ENCODE results near the gene AGER. TPM values are rescaled to one million over a fixed set of nuclear protein-coding genes. Genes with fewer than 3 reads are reported as not detected.
A peak's percentile ranks its signal among the peaks of the same experiment; 100 is the strongest.

Gene AGER
- total RNA-seq, 6 donors from 2014 or later, result 543 to 2,806 (median 1,294) TPM

GRCh38 chr6:32182555-32182981 lies 1.5 kb downstream of the AGER start:
- Histone ChIP-seq H3K27ac (peak overlapping the region; percentile 72 to 98 (median 95)), H3K9me3 (no peaks in the 10 kb centered on the region), H3K4me3 (peak overlapping the region in 3 of 4 donors; percentile 18 to 41 (median 20)), H3K27me3 (no peaks in the 10 kb centered on the region), H3K4me1 (peaks cover 43 to 62% (median 54%) of the 10 kb centered on the region in 4 donors), H3K36me3 (peaks cover 7 to 53% (median 32%) of the 10 kb centered on the region in 4 donors)
- TF ChIP-seq CTCF (IDR thresholded peaks at IDR 0.05) (no peak), POLR2A (IDR thresholded peaks at IDR 0.05) (no peak), EP300 (IDR thresholded peaks at IDR 0.05) (no peak), POLR2AphosphoS5 (IDR thresholded peaks at IDR 0.05) (no peak)
- ATAC-seq (ENCODE audit: low FRiP score in 2 of 2), result no peak
- DNase-seq, result peak in 1 of 2 donors; percentile 52
- 82 to 92% methylated on average over 10 of the region's 10 CpGs for WGBS, 2 donors

GRCh38 chr6:32181915-32182529 lies 2.0 kb downstream of the AGER start:
- Histone ChIP-seq H3K36me3 (peaks cover 7 to 48% (median 29%) of the 10 kb centered on the region in 4 donors), H3K4me3 (peak overlapping the region in 2 of 4 donors; percentile 20 to 41), H3K27me3 (no peaks in the 10 kb centered on the region), H3K9me3 (no peaks in the 10 kb centered on the region), H3K27ac (peak overlapping the region; percentile 72 to 98 (median 95)), H3K4me1 (peaks cover 38 to 61% (median 52%) of the 10 kb centered on the region in 4 donors)
- no peak for TF ChIP-seq CTCF (IDR thresholded peaks at IDR 0.05)
- no peak for TF ChIP-seq POLR2AphosphoS5 (IDR thresholded peaks at IDR 0.05)
- TF ChIP-seq POLR2A (IDR thresholded peaks at IDR 0.05), result no peak
- TF ChIP-seq EP300 (IDR thresholded peaks at IDR 0.05), result no peak
- 82 to 83% methylated on average over 10 of the region's 10 CpGs for WGBS, 2 donors
- DNase-seq, result peak in 1 of 2 donors; percentile 33
- ATAC-seq (ENCODE audit: low FRiP score in 2 of 2), result no peak

GRCh38 chr6:32181148-32181702 lies 2.8 kb downstream of the AGER start:
- Histone ChIP-seq H3K27ac (peak overlapping the region in 2 of 4 donors; percentile 93 to 97), H3K9me3 (no peaks in the 10 kb centered on the region), H3K27me3 (no peaks in the 10 kb centered on the region), H3K36me3 (peaks cover 7 to 40% (median 24%) of the 10 kb centered on the region in 4 donors), H3K4me3 (peak overlapping the region in 1 of 4 donors; percentile 41), H3K4me1 (peaks cover 41 to 61% (median 52%) of the 10 kb centered on the region in 4 donors)
- 91% methylated on average over 15 of the region's 15 CpGs for WGBS, 2 donors
- ATAC-seq (ENCODE audit: low FRiP score in 2 of 2), result no peak
- TF ChIP-seq CTCF (IDR thresholded peaks at IDR 0.05) (no peak), POLR2AphosphoS5 (IDR thresholded peaks at IDR 0.05) (no peak), POLR2A (IDR thresholded peaks at IDR 0.05) (no peak), EP300 (IDR thresholded peaks at IDR 0.05) (no peak)
- DNase-seq, result no peak

- Histone ChIP-seq H3K27ac (peak overlapping the region in 3 of 4 donors; percentile 18 to 97 (median 95)), H3K4me1 (peaks cover 41 to 63% (median 53%) of the 10 kb centered on the region in 4 donors)
- WGBS, 2 donors, result 69 to 75% methylated on average over 10 of the region's 10 CpGs
These were observed 4.2 kb downstream of the AGER start for GRCh38 chr6:32179766-32180405.

More at GRCh38 chr6:32179766-32180405, 4.2 kb downstream of the AGER start:
- Histone ChIP-seq H3K36me3 (peaks cover 7 to 36% (median 22%) of the 10 kb centered on the region in 4 donors), H3K9me3 (no peaks in the 10 kb centered on the region), H3K27me3 (no peaks in the 10 kb centered on the region), H3K4me3 (peak overlapping the region in 1 of 4 donors; percentile 80)
- ATAC-seq (ENCODE audit: low FRiP score in 2 of 2) (no peak), DNase-seq (no peak)
- no peak for TF ChIP-seq CTCF (IDR thresholded peaks at IDR 0.05)
- no peak for TF ChIP-seq POLR2A (IDR thresholded peaks at IDR 0.05)
- TF ChIP-seq POLR2AphosphoS5 (IDR thresholded peaks at IDR 0.05), result no peak
- no peak for TF ChIP-seq EP300 (IDR thresholded peaks at IDR 0.05)

Measured in upper lobe of left lung (tissue), 6 donors.